Measurements from ENCODE around the gene AMN1.
"Not testable (repeated sequence)": the region's sequence is repeated elsewhere in the genome, so short reads cannot be mapped to it uniquely, and the experiment has no call there.

DNA sequence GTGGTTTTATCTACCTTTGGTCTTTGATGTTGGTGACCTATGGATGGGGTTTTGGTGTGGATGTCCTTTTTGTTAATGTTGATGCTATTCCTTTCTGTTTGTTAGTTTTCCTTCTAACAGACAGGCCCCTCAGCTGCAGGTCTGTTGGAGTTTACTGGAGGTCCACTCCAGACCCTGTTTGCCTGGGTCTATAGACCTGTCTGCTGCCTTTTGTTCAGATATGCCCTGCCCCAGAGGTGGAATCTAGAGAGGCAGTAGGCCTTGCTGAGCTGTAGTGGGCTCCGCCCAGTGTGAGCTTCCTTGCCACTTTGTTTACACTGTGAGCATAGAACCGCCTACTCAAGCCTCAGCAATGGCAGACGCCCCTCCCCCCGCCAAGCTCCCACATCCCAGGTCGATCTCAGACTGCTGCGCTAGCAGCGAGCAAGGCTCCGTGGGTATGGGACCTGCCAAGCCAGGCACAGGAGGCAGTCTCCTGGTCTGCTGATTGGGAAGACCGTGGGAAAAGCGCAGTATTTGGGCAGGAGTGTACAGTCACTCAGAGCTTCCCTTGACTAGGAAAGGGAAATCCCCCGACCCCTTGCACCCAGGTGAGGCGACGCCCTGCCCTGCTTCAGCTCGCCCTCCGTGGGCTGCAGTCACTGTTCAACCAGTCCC, 10.2 kb downstream of the AMN1 start:
- TF ChIP-seq, protein P1, sequence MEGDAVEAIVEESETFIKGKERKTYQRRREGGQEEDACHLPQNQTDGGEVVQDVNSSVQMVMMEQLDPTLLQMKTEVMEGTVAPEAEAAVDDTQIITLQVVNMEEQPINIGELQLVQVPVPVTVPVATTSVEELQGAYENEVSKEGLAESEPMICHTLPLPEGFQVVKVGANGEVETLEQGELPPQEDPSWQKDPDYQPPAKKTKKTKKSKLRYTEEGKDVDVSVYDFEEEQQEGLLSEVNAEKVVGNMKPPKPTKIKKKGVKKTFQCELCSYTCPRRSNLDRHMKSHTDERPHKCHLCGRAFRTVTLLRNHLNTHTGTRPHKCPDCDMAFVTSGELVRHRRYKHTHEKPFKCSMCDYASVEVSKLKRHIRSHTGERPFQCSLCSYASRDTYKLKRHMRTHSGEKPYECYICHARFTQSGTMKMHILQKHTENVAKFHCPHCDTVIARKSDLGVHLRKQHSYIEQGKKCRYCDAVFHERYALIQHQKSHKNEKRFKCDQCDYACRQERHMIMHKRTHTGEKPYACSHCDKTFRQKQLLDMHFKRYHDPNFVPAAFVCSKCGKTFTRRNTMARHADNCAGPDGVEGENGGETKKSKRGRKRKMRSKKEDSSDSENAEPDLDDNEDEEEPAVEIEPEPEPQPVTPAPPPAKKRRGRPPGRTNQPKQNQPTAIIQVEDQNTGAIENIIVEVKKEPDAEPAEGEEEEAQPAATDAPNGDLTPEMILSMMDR (optimal IDR thresholded peaks at IDR 0.05 in 1 of 3, IDR thresholded peaks at IDR 0.05 in 1 of 3, conservative IDR thresholded peaks at IDR 0.05 in 1 of 3; ENCODE audit: extremely low read depth in 1 of 3, insufficient read depth in 2 of 3, low read length in 3 of 3): not testable (repeated sequence)
- TF ChIP-seq EZH2 (IDR thresholded peaks at IDR 0.05; ENCODE audit: low read length): not testable (repeated sequence)

Measured in keratinocyte (primary cell).